NOMO-1 treated with dmso at 0.1 percent for 144 hours (cell line): ENCODE data around the gene CEACAM18.
"Not testable (repeated sequence)": the region's sequence is repeated elsewhere in the genome, so short reads cannot be mapped to it uniquely, and the experiment has no call there.

Experiments
- DNase-seq: peaks from one replicate; lab custom pipeline; 2025; ENCODE audit not compliant: unreplicated experiment; lab: John Stamatoyannopoulos, UW

Gene CEACAM18

DNA sequence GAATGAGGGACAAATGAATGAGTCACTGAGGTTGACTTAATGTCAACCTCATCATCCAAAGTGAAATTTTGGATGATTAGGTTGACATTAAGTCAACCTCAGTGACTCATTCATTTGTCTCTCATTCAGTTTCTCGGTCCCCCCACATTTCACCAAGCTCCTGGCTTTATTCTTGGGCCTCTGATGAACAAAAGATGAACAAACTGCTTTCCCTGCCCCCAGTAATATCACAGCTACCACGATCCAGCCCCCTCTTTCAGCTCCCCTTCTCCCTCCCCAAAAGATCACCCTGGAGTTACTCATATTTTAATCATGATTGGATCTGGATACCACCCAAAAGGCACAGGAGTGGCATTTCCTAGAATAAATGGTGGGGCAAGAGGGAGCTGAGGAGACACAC lies 10.8 kb downstream of the CEACAM18 start:
- no peak for DNase-seq

DNA sequence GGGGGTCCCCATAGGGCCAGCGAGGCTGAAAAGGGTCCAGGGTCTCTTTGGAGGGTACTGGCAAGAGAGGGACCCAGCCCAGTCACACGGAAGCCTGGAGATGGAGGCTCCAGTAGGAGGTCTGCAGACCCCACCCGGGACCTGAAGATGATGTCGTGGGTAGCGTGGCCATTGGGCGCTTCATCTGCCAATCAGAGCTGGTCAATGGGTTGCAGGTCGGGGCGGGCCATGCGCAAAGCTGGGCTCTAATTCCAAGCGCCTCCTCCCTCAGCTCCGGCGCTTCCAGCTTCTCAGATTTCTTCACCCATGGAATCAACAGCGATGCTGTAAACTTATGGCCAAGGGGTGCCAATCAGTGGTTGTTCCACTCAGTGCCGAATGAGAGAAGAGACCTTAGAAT lies 12.3 kb downstream of the CEACAM18 start:
- DNase-seq, result no peak

DNA sequence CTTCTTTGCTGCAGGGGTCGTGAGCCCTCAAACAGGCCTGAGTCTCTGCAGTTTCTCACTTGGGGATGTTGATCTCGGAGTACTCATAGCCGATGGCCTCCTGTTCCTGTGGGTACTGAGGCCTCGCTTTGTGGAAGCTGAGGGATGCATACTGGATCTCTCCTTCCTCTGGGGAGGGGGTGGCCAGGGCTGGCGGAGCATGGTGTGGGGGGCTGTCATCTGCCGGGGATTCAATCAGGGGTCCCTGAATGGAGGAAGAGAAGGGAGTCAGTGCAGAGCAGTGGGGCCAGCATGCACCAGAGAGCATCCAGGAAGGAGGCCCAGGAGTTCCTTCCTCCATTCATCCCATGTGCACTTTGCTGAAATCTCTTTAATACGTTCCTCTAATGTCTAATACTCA lies 13.2 kb downstream of the CEACAM18 start:
- no peak for DNase-seq

DNA sequence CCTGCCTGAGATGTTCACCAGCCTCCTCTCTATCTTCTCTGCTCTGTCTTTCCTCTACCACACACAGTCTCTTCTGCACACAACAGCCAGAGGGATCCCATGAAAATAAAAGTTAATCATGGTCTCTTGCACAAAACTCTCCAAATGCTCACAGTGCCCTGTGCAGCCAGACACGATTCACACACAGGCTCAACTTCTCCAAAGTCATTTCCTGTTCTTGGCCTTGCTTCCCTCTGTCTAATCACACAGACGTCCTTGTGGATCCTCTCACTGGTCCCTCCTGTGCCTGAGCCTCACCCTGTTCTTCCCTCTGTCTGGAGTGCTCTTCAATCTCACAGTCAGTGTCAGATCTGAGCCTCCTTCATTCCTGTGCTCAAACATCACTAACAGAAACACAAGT lies 15.4 kb downstream of the CEACAM18 start:
- peak; percentile 22 for DNase-seq

DNA sequence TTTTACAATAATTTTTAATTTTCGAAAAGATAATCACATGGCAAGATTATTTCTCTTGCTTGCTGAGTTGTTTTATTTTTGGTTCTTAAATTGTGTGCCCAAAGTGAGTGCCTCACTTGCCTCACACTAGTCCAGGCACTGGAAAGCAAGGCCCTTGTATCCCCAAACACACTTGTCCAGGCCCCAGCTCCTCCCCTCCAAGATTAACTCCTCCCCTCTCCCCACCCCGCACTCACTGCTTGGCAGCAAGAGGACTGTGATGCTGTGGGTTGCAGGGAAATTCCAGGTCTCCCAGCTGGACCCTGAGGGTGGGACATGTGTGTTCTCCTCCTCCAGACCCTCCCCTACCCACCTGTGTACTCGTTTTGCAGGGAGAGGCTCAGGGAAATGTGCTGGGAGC lies 19.3 kb downstream of the CEACAM18 start:
- DNase-seq, result no peak

DNA sequence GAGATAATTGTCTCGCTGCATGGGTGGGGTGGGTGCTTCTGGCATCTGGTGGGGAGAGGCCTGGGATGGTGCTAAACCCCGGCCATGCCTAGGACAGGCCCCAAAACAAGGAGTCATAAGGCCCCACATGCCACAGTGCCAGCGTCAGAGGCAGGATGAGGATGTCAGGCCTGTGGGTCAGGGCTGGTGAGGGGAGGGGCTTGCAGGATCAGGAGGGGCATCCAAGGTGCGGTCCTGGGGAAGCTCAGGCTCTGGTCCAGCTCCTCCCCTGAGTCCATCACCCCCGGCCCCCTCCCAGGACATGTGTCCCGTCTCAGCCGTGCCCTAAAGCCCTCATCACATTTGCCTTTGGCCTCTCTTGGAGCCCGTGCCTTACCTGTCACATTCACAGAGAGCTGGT lies 22.6 kb downstream of the CEACAM18 start:
- DNase-seq, result not testable (repeated sequence)

DNA sequence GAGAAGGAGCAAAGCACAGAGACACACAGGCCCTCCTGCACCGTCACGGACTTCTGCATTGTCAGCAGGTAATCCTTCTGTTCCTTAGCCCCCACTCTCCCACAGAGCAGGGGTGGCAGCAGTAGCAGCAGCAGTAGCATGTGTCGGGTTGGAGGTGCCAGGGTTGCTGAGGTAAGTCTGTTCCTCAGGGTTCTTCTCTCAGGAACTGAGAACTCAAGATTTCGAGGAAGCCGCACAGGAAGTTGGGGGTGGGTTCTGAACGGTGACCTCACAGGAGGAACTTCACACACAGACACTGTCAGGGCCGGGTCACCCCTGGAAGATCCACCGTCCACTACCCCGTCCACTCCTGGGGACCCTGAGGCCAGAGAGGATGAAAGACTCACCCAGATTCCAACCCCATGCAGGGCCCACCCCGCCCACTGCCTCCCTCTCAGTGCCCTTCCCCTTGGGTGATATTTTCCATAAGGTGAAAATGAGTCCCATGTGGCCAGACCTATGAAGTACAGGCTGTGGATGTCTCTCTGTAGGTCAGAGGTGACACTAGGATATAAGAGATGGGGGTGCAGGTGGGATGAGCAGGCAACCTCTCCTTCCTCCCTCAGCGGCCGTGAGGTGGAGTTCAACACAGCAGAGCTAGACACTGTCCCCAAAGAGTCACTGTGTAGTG lies 23.4 kb downstream of the CEACAM18 start, which contains the start of gene SIGLEC12:
Gene SIGLEC12, minus strand, starts transcription at position 207 of the 670 bp plus-strand sequence. Its CDS starts 67 bp downstream, at position 140.
- peak; percentile 23 for DNase-seq

DNA sequence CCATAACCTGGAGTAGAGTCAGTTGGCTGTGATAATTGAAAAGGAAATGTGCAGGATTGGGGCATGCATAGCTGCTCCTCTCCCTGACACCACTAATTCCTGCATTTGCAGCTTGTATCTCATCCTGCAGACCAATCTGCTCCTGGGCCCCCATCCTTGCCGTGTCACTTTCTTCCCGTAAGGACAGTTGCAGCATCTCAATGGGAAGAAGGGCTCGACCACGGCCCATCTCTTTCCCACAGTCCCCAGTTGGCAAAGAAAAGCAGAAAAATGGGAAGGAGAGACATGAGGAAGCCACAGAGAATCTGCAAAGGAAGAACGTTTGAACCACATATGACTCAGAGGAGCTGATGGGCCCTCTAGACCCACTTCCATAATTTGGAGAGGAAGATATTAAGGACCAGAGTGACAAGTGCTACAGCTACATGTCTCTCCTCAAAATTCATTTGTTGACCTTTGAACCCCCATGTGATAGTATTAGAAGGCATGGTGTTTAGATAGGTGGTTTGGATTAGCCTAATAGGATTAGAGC lies 25.0 kb downstream of the CEACAM18 start:
- DNase-seq, result peak; percentile 23

DNA sequence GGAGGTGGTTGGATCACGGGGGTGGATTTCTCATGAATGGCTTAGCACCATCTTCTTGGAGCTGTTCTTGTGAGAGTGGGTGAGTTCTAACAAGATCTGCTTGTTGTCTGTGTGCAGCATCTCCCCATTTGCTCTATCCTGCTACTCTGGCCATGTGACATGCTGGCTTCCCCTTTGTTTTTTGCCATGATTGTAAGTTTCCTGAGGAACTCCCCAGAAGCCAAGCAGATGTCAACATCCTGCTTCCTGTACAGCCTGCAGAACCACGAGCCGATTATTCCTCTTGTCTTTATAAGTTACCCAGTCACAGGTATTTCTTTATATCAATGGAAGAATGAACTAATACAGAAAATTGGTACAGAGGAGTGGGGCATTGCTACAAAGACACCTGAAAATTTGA lies 25.6 kb downstream of the CEACAM18 start:
- no peak for DNase-seq

DNA sequence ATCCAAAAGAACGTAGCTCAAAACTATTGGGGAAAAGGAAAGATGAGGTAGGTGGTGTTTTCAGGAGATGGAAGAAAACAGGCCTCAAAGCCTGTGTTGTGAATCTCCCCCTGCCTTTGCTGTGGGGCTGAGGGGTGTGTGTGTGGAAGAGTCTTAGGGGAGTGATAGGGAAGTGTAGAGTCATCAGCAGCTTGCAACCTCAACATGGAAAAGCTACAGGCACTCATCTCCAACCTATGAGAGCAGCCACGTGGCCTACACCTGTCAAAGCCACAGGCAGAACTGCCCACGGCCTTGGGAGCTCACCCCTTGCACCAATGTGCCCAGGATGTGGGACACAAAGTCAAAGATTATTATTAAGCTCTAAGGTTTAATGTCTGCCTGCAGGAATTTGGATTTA lies 27.6 kb downstream of the CEACAM18 start:
- no peak for DNase-seq

DNA sequence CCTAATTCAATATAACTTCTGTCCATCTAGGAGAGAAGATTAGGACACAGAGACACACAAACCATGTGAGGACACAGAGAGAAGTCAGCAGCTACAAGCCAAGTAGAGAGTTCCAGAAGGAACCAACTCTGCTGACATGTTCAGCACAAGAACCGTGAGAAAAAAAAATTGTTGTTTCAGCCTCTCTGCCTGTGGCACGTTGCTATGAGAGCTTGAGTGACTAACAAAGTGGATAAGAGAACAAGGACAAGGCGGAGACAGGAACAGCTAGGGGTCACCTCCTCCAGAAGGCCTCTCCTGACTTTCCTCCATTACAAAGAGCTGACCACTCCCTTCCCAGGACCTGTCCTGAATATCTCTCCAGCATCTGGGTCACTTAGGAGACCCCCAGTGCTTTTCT lies 28.9 kb downstream of the CEACAM18 start:
- no peak for DNase-seq

DNA sequence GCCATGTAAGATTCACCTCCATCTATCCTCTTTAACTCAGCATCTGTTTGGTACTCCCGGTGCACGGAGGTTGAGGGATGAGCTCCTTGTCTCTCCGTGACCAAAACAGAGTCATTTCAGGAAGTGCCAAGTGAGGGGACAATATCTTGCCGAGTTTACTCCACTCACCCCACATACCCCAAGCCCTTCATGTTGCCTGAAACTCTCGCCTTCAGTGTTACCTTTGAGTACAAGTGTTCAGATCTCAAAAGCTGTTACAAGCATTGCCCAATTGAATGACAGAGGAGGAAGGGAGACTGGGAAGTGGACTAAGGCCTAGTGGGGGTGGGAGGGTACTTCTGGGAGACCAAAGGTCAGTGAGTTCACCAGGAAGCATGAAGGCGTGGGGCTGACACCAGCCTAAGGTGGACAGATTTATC lies 29.3 kb downstream of the CEACAM18 start:
- DNase-seq, result peak; percentile 33

DNA sequence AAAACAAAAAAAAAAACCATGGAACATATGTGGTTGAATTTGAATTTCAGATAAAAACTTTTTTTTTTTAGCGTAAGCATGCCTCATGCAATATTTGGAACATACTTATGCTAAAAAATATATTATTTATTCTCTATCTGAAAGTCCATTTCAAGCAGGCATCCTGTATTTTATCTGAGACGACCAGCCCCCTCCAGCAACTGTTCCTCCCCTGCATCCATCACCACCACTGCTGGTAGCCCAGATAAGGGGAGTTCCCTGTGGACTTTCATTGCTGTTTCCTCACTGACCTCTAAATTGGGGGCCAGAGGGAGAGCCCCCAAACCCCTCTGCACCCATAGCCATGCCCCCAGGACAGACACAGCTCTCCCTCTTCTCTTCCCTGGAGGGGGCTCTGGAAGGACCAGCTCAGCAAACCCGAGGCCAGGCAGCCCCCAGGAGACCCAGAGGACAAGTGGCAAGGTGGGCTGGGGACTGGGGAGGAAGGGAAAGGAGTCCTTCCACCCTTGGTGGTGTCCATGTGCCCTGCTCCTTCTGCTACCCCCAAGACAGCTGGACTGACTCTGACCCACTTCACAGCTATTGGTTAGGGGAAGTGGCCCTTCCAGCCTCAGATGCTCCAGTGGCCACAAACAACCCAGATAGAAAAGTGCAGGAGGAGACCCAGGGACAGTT lies 29.9 kb downstream of the CEACAM18 start:
- no peak for DNase-seq

DNA sequence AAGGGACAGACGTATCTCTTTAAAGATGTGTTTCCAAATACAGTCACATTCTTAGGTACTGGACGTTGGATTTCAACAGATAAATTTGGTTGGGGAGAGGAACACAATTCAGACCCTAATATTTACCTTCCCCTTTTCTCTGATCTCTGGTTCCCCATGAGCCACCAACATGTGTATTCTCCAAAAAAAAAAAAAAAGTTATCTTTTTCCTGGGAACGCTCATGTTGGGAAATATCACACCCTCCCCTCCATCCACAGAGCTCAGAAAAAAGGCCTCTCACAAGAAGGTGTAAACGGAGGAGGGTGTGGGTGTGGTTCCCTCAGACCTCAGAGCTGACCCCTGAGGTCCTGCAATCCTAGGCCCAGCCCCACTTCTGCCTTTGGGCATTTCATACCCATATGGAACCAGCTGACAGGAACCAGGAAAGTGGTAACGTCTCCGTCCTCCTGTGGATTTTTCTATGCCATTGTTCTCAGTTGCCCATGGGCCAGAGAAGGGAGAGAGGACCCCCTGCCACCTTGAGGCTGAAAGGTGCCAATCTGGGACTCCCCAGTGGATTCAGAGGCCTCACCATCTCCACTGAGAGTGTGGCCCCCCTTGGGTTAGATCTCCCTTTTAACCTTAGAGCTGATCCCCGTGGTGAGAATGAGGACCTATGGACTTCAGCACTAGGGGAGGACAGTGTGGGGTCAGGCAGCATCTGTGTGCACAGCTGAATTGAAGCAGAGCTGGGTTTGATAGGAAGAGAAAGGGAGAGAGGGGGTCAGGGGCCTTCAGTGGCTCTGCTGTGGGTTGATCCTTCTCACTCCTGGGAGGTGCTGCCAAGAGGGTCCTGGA lies 31.7 kb downstream of the CEACAM18 start:
- no peak for DNase-seq

DNA sequence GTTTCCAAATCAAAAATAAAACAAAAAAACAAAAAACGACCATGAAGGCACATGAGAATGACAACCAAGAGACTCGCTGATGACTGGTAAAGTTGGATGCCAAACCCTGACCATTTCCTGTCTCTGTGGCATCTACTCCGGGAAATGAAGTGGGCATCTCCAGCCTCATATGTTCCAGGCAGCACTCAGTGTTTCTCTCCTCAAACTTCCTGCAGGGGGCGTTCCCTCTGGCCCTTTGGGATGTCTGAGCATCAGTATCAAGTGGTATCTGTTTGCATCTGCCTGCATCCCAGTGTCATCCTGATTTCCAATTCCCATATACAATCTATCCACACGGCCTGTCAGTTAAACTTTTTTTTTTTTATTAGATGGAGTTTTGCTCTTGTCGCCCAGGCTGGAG lies 33.0 kb downstream of the CEACAM18 start:
- DNase-seq, result no peak

DNA sequence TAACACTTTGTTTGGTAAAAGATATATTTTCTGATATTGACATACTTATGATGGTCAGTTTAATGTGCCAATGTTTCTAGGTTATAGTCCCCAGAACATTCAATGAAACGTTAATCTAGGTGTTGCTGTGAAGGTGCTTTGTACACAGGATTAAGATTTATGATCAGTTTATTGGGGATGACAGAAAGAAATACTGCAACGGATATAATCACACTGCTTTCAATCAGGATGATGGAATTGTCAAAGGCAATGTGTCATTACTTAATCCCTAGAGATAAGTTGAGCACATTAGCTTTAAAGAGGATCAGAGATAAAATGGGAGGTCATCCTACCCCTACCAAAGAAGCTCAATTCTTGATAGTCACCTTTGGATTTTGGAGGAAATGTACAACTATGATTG lies 35.6 kb downstream of the CEACAM18 start:
- no peak for DNase-seq

DNA sequence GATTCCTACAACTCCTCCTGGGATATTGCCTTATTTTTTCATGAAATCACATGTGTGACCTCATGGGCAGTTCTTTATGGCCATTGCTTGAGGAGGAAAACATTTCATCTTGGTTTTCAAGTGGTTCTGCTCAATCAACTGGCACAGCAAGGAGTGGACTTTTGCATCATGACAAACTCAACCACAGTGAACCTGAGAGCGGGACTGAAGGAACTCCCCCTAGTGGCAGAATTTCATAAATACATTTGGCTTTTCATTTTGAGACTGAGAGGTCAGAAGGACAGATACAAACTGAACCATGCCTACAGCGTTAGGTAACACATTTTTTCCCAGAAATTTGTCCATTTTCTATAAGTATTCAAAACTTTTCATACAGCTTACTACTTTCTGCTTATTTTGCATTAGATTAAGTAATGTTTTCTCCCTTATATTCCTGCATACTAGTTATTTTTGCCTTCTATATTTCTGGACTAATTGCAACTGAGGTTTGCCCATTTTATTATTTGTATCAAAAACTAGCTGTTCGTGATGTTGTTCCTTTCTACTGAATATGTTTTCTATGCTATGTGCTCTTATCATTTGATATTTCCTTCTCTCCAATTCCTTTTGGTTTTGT lies 36.6 kb downstream of the CEACAM18 start:
- peak; percentile 43 for DNase-seq

DNA sequence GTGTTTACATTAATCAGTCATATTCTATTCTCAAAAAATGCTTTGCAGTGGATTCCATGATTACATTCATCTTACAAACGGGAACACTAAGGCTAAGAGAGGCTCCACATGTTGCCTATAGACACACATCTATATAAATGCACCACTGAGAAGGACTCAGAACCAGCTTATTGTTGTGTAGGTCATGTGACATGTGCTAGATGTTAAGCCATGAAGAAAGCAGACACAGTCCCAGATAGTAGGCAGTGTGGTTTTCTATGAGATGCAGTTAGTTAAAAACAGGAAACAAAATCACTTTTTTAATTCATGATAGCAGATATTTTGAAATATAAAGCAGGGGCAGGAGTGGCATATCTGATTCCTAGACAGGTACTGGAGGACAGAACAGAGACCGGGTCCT lies 42.4 kb downstream of the CEACAM18 start:
- DNase-seq, result no peak

DNA sequence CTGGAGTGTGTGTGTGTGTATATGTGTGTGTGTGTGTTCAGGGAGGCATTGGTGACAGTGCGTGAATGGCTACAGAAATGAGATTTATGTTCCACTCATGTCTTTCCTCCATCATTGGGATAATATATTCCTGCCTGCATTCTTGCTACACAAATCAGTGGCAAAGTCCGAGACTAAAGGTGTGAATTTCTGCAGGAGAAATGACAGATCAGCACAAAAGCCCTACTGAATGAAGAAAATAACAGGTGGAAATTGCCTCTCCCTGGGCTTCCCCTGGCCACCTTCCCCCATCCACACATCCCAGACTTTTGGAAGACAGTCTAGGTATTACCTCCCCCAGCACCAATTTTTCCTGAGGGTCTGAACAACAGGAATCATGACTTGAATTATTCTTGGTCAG lies 43.0 kb downstream of the CEACAM18 start:
- no peak for DNase-seq

DNA sequence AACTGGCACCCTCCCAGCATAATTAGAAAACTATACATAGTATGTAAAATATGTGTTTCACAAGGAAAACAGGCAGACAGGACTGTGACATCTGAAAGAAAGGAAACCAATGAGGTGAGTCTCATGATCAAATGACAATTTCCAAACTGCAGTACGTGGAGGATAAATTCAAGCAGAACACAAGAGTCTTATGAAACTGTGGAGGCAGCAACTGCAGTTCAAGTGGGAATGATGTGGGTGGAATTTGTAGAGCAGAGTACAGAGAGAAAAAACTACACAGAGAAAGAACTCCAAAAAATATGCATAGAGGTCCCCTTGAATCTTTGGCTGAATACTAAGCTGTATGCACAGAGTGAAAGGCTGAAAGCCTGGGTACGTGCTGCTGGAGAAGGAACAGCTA lies 43.4 kb downstream of the CEACAM18 start:
- DNase-seq, result no peak

DNA sequence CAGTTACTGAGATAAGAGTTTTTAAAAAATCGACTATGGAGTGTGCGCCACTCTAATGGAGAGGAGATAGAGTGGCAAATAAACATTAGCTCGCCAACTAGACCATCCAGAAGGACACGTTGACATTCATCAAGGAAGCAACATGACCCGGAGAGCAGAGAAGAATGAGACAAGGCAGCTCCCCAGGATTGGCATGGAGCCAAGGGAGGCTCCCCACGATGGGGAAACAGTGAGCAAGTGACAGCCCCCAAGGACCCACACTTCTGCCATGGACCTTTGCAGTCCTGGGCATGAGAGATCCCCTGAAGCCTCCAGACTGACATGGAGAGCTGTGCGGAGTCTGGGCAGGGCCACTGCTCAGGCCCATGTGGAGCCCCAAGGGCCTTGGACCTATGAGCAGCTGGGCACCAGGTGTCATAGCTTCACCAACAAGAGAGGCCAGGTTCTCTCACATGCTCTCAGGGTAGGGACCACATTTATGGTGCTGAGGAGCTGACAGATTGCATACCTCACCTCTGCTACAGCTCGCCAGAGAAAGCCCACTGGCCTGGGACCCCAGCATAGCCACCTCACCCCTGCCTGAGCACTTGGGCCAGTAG lies 46.4 kb downstream of the CEACAM18 start:
- DNase-seq, result no peak
